Upper lobe of left lung (tissue), 4 donors: ENCODE measurements around the gene EPS15.

Source experiments
- CTCF ChIP-seq, 6 experiments: fragments of 450-650 bp in 4 of 6; fragments of 200-600 bp in 2 of 6; sonication (generic) in 2 of 6; IDR thresholded peaks; one replicate each; pipeline ENCODE4 v1.5.1; 2016 to 2019; ENCODE audit warnings: antibody characterized with exemption in 6 of 6
- POLR2A ChIP-seq, 4 donors: fragments of 450-650 bp; IDR thresholded peaks; one replicate each; pipeline ENCODE4 v1.5.1; 2016 to 2017; ENCODE audit warnings: antibody characterized with exemption in 4 of 4, mild to moderate bottlenecking in 2 of 4

- TF ChIP-seq CTCF (IDR thresholded peaks at IDR 0.05) (no peak), POLR2A (IDR thresholded peaks at IDR 0.05) (no peak)
These were observed 95.8 kb downstream of the EPS15 start for GRCh38 chr1:51423073-51423821.
